Measurements from ENCODE around the gene RAP1A.

RAP1A gene

DNA sequence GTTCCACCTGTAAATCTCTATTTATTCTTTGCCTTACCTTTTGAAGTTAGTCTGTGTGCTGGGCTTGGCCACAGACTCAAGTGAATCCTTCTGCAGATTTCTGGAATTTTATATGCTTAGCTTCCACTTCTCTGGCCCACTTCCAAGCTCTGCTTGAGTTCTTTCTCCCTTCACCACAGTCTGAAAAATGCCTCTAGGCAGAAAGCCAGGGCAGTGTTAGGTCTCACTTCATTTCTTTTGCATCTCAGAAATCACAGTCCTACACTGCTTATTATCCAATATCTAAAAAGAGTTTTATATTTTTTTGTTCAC is 70.7 kb downstream of the RAP1A start:
- H3K79me2 ChIP-seq (ENCODE audit: insufficient read depth, low read depth), result peaks cover 27% of the 10 kb centered on the region; the same call in 1 of the 2 replicates
- H2AFZ ChIP-seq (ENCODE audit: low read depth), result no peak overlapping the region
- no peaks in the 10 kb centered on the region for H3K27me3 ChIP-seq (ENCODE audit: insufficient read depth, low read depth)
- H3K36me3 ChIP-seq (ENCODE audit: insufficient read depth), result no peaks in the 10 kb centered on the region
- 0 out of 2 replicates have a peak overlapping the region, but pooled peaks have one; percentile 5 for H3K4me2 ChIP-seq
- H3K27ac ChIP-seq, result no peak overlapping the region
- H3K4me3 ChIP-seq (IDR thresholded peaks at IDR 0.05; ENCODE audit: insufficient read depth, low read depth, low read length), result no peak overlapping the region
- TF ChIP-seq, protein P1, sequence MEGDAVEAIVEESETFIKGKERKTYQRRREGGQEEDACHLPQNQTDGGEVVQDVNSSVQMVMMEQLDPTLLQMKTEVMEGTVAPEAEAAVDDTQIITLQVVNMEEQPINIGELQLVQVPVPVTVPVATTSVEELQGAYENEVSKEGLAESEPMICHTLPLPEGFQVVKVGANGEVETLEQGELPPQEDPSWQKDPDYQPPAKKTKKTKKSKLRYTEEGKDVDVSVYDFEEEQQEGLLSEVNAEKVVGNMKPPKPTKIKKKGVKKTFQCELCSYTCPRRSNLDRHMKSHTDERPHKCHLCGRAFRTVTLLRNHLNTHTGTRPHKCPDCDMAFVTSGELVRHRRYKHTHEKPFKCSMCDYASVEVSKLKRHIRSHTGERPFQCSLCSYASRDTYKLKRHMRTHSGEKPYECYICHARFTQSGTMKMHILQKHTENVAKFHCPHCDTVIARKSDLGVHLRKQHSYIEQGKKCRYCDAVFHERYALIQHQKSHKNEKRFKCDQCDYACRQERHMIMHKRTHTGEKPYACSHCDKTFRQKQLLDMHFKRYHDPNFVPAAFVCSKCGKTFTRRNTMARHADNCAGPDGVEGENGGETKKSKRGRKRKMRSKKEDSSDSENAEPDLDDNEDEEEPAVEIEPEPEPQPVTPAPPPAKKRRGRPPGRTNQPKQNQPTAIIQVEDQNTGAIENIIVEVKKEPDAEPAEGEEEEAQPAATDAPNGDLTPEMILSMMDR (conservative IDR thresholded peaks at IDR 0.05; ENCODE audit: low read depth, low read length), result no peak
- H4K20me1 ChIP-seq (ENCODE audit: insufficient read depth), result no peaks in the 10 kb centered on the region; the same call in 1 of the 2 replicates
- no peak overlapping the region for H3K9ac ChIP-seq
- H3K4me1 ChIP-seq (ENCODE audit: low read depth, poor library complexity, severe bottlenecking), result peaks cover 25% of the 10 kb centered on the region

DNA sequence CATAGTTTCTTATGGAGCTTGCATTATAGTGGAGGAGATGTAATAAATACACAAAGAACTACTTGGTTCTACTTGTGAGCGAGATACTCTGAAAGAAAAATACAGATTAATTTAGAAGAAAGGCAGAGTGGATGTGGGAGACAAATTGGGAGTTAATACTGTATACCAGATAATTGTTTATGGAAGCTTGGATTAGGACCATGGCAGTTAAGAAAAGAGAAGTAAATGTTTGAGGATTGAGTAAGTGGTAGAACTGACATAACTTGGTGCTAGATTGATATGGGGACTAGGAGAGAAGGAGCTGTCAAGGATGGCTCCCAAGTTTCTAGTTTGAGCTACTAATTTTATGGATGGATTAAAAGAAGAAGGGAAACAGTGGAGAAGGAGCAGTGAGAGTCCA is 72.3 kb downstream of the RAP1A start:
- Histone ChIP-seq H3K36me3 (ENCODE audit: insufficient read depth) (no peaks in the 10 kb centered on the region), H3K9ac (no peak overlapping the region), H3K4me1 (ENCODE audit: low read depth, poor library complexity, severe bottlenecking) (peaks cover 41% of the 10 kb centered on the region), H3K4me3 (IDR thresholded peaks at IDR 0.05; ENCODE audit: insufficient read depth, low read depth, low read length) (no peak overlapping the region), H2AFZ (ENCODE audit: low read depth) (no peak overlapping the region), H3K79me2 (ENCODE audit: insufficient read depth, low read depth) (peaks cover 27% of the 10 kb centered on the region), H4K20me1 (ENCODE audit: insufficient read depth) (no peaks in the 10 kb centered on the region; the same call in 1 of the 2 replicates), H3K27me3 (ENCODE audit: insufficient read depth, low read depth) (no peaks in the 10 kb centered on the region), H3K27ac (no peak overlapping the region), H3K4me2 (no peak overlapping the region)
- TF ChIP-seq, protein P1 (conservative IDR thresholded peaks at IDR 0.05; ENCODE audit: low read depth, low read length), result no peak

DNA sequence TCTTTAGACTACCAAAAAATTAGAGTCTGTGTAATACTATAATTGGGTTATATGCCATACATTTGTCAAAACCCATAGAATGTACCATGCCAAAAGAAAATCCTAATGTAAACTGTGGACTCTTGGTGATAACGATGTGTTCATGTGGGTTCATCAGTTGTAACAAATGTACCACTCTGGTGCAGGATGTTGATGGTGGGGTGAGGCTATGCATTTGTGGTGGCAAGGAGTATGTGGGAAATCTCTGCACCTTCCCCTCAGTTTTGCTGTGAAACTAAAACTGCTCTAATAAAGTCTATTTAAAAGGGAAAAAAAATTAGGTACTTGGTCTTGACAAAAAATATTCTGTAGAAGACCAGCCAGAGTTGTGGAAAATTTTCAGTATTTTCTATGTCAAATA is 76.2 kb downstream of the RAP1A start:
- TF ChIP-seq, protein P1 (conservative IDR thresholded peaks at IDR 0.05; ENCODE audit: low read depth, low read length), result no peak
- H3K4me3 ChIP-seq (IDR thresholded peaks at IDR 0.05; ENCODE audit: insufficient read depth, low read depth, low read length), result no peak overlapping the region
- peak overlapping the region; percentile 33 for H3K27ac ChIP-seq
- H3K4me2 ChIP-seq, result peak overlapping the region; percentile 52
- H3K4me1 ChIP-seq (ENCODE audit: low read depth, poor library complexity, severe bottlenecking), result peaks cover 67% of the 10 kb centered on the region
- no peaks in the 10 kb centered on the region for H3K27me3 ChIP-seq (ENCODE audit: insufficient read depth, low read depth)
- H3K9ac ChIP-seq, result no peak overlapping the region
- no peak overlapping the region for H2AFZ ChIP-seq (ENCODE audit: low read depth)
- no peaks in the 10 kb centered on the region for H3K36me3 ChIP-seq (ENCODE audit: insufficient read depth)
- no peaks in the 10 kb centered on the region; the same call in 1 of the 2 replicates for H4K20me1 ChIP-seq (ENCODE audit: insufficient read depth)
- H3K79me2 ChIP-seq (ENCODE audit: insufficient read depth, low read depth), result peaks cover 27% of the 10 kb centered on the region

DNA sequence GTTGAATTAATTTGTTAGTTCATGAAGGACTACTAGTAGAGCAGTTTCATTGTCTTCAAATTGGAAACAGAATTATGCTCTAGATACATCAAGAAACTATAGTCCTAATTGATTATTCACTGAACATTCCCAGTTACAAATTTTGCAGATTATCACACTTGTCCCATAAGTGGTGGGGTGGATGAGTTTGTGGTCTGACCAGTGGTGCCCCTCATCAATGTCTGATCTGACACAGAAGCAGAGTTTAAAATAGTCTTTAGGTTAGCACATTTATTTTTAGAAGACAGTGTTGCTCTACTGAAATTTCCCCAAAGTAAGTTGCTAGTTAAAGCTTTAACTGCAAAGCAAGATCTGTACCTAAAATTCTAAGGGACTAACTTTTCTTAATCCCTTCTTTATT is 76.7 kb downstream of the RAP1A start:
- Histone ChIP-seq H3K4me3 (IDR thresholded peaks at IDR 0.05; ENCODE audit: insufficient read depth, low read depth, low read length) (no peak overlapping the region), H3K27ac (peak overlapping the region; percentile 33), H3K9ac (no peak overlapping the region), H3K4me2 (peak overlapping the region; percentile 52), H3K27me3 (ENCODE audit: insufficient read depth, low read depth) (no peaks in the 10 kb centered on the region), H3K79me2 (ENCODE audit: insufficient read depth, low read depth) (peaks cover 22% of the 10 kb centered on the region), H3K4me1 (ENCODE audit: low read depth, poor library complexity, severe bottlenecking) (peaks cover 68% of the 10 kb centered on the region), H3K36me3 (ENCODE audit: insufficient read depth) (no peaks in the 10 kb centered on the region), H4K20me1 (ENCODE audit: insufficient read depth) (no peaks in the 10 kb centered on the region), H2AFZ (ENCODE audit: low read depth) (no peak overlapping the region)
- TF ChIP-seq, protein P1 (conservative IDR thresholded peaks at IDR 0.05; ENCODE audit: low read depth, low read length), result no peak

Measured in KMS-11 (cell line).